GM18519 (cell line): Measurements from ENCODE around the gene GPT2.
"Not testable (repeated sequence)": the region's sequence is repeated elsewhere in the genome, so short reads cannot be mapped to it uniquely, and the experiment has no call there.

Experiments
- ATAC-seq: cut with Tn5 transposase; IDR thresholded peaks from one replicate; pipeline ENCODE4 v1.9.1; 2021; ENCODE audit warnings: mild to moderate bottlenecking, moderate library complexity; ENCODE audit not compliant: unreplicated experiment, low FRiP score

Gene GPT2

DNA sequence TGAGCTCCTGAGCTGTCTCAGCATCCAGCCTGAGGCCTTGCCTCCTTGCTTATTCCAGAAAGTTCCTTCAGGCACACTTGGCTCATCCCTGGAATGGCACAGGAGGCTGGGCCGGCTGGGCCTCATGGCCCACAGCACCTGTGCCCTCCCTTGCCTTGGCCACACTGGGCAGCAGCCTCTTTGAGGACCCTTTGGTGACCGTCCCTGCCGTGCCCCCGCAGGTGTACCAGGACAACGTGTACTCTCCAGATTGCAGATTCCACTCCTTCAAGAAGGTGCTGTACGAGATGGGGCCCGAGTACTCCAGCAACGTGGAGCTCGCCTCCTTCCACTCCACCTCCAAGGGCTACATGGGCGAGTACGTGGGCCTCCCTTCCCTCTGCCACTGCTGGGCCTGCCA is 34.2 kb downstream of the GPT2 start:
- no peak for ATAC-seq

DNA sequence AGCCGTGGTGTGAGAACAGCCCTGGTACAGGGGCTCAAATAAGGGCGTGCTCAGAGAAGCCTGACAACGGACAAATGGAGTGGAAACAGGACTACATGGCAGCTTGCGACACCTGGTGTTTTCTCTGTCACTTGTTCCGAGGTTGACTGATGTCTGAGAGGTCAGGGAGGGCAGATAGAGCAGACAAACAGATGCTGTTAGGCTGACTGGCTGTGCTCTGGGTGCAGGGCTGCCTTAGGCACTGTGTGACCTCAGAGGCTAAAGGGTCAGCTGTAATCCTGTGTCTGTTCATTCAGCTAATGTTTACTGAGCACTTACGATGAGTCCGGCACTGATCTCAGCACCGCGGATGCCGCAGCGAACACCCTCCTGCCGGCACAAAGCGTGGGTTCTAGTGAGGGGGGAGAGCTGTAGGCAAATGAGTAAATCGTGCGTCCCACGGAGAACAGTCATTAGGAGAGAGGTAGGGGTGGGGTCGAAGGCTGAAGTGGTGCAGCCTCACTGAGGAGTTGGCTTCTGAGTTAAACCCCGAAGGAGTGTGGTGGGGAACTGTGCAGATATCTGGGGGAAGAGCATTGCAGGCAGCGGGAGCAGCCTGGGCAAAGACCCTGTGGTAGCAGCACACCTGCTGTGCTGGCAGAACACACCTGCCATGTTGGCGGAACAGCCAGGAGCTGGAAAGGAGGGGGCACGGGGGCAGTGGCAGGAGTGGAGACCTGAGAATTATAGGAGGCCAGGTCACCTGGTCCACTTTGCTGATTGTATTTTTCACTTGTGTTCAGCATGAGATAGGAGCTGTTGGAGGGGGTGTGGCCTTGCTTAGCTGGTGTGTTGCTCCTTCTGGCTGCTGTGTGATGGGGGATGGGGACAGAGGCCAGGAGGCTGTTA is 35.0 kb downstream of the GPT2 start:
- ATAC-seq, result peak; percentile 80

DNA sequence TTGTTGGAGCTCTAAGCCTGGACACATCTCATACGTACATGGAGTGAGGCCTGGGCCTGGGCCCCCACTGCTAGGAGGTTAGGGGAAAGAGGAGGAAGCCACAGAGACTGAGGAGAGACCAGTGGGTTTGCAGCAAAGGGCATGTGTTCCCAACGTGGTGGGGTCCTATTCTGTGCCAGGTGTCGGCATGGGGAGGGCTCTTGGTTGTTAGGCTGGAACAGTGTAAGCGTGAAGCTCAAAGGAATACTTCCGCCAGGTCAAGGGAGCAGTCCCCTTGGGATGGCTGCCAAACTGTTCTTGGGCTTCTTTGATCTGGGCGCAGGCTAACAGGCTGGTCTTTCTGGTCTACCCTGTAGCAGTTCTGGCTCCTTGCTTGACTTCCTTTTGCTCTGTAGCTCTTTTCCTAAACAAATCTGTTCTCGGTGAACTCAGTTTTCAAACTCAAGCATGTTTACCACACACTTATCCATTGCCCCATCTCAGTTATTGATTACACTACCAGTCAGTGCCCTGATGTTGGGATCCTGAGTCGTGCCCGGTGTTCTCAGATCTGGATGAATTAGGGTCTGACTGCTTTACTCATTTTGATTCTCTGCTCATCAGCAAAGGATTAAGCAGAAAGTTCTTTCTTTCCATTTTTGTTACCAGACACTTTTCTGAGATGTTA is 36.4 kb downstream of the GPT2 start:
- ATAC-seq, result no peak

DNA sequence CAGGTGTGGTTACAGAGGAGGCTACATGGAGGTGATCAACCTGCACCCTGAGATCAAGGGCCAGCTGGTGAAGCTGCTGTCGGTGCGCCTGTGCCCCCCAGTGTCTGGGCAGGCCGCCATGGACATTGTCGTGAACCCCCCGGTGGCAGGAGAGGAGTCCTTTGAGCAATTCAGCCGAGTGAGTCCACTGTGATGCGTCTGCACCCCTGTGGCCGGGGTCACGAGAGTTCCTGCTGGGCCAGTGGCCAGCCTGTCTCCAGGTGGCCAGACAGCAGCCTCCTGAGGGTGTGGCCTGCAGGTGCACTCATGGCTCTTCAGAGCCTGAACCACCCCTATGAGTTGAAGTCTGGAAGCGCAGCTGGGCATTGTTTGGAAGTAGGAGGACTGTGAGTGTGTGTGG is 38.1 kb downstream of the GPT2 start:
- no peak for ATAC-seq

DNA sequence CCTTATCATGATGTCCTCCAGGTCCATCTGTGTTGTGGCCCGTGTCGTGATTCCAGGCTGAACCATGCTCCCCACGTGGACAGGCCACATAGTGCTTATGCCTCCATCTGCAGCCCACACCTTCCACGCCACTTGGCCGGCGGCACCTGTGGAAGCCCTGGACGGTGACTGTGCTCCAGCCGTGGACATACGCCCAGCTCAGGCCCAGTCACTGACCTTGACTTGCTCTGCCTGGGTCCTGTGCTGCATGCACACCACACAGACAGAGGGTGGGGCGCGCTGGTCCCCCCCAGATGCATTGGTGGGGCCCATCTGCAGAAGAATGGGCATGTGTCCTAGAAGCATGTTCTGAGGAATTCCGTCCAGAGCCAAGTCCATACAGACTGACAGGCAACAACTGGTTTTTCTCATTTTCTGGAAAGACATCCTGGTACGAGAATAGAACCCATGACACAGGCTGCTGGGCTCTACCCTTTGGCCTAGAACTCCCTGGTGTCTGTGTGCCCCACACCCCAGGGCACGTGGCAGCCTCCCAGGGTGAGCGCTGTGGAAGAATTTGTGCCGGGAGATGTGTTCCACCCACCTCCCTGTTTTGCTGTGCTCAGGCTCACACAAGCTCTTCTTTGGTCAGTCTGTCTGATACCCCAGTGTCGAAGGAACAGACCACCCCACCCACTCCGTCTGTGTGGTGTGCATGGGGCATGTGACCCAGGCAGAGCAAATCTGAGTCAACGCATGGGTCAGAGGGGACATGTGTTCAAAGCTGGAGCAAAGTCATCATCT is 39.5 kb downstream of the GPT2 start:
- no peak for ATAC-seq

DNA sequence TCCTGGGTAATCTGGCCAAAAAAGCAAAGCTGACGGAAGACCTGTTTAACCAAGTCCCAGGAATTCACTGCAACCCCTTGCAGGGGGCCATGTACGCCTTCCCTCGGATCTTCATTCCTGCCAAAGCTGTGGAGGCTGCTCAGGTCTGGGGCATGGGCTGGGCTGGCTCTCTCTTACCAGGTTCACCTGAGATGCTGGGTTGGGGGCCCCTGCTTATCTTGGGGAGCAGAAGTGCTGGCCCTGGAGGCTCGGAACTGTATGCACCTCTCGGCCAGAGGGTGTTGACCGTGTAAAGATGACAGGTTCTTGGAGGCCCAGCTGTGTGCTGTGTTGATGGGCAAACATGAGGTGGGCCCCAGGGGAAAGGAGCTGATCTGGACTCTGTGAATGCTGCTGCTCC is 40.2 kb downstream of the GPT2 start:
- no peak for ATAC-seq

DNA sequence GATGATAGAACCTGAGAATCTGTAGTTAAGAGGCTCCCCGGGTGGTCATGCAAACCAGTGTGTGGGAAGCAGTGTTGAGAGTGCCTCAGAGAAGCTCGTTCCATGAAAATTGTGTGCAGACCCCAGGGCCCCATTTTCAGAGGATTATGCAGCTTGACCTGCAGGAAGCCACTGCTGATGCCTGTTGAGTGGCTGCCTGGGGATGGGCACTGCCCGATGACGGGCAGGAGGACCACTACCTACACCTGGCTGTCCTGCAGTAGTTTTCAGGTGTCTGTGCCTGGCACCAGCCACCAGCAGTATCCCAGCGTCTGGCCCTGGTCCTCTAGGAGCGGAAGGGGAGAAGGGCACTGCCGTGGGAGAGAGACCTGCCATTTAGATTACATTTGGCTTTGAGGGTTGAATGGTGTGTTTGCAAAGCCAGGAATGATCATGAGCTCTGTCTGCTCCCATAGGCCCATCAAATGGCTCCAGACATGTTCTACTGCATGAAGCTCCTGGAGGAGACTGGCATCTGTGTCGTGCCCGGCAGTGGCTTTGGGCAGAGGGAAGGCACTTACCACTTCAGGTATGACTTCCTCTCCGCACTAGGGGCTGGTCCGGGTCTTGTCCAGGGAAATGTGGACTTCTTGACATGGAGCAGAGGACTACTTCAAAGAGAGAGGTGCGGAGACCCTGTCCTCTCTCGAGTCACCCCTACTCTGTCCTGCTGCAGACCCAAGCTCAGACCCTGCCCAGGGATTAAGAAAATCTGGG is 42.5 kb downstream of the GPT2 start:
- no peak for ATAC-seq

DNA sequence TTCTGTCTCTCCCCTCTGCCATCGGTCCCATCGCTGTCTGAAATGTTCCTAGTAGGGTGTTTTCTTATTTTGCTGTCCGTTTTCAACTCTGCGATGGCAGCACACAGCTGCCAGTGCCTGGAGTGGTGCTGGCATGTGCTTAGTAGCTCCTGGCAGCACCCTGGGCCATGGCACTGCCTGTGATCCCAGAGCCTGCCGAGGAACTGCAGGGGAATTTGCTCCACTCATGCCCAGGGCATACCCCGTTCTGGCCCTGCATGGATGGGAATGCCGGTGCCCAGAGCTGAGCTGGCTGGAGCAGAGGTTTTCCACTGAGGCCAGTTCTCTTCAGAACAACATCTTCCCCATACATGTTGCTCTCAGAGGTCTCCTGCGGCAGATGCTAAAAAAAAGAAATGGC is 43.1 kb downstream of the GPT2 start:
- no peak for ATAC-seq

DNA sequence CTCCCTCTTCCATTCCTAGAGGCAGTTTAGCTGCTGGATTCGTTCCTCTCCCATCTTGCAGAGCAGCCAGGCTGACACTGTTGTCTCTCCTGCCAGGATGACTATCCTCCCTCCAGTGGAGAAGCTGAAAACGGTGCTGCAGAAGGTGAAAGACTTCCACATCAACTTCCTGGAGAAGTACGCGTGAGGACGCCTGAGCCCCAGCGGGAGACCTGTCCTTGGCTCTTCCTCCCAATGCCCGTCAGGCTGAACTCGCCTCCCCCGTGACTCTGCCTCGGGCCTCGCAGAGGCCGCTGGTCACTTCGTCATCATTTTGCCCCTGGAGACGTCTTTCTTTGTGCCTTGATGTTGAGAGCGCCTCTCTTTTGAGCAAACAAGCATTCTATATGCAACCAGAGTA is 44.6 kb downstream of the GPT2 start:
- no peak for ATAC-seq

DNA sequence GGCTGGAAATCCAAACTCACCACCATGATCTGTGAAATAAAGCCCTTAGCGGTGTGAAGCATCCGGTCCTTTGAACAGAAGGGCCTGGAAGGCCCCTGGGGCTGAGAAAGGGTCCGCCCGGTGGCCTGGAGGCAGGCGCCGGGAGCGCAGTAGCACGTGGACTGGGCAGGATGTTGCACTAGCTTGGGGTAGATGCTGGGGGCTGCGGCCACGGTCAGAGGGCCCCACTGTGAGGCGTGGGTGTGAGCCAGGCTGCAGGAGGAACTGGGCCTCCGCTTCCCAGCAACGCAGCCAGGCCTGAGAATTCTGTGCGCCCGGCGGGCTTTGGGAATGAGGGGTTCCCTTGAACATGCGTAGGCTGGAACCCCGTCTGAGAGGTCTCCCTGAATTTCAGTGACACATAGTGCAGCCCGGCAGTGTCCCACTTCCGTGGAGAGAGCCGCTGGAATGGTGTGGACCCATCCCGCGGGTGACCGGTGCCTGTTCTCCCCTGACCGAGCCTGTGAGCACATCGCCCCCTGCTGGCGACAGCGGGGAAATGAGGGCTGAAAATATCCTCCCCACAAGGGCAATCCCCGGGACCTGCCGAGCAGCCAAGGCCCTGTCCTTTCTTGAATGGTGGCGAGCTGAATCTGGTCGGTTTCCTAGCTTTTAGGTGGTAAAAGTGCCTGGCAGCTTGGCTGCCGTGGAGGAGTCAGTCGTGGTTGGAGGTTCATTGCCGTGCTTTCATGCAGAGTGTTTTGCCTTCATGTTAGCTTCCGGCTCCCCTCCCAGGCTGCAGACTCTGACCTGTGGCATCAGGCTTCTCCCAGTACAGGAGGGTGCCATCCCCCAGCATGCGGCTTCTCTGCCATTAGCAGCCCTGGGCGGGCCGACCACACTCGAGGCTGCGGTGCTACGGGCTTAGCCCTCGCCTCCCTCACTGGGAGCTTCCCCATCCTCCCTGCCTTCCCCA is 45.5 kb downstream of the GPT2 start:
- ATAC-seq, result no peak

DNA sequence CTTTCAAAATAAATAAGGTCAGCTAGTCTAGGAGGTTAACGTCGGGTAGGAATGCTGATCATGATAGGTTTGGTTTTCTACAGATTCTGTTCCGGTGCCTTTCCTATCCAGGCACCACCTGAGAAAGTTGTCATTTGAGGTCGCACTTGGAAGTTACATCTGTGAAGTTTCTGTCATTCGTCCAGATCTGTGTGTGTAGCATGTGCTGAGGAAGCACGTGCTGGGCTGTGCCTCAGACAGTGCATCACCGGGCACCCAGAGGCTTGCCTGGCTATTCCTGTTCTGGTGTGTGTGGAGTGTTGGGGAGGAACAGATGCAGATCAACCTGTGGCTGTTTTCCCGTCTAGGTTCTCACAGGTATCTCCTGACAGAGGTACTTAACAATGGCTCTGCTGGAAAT is 46.7 kb downstream of the GPT2 start:
- ATAC-seq, result no peak

DNA sequence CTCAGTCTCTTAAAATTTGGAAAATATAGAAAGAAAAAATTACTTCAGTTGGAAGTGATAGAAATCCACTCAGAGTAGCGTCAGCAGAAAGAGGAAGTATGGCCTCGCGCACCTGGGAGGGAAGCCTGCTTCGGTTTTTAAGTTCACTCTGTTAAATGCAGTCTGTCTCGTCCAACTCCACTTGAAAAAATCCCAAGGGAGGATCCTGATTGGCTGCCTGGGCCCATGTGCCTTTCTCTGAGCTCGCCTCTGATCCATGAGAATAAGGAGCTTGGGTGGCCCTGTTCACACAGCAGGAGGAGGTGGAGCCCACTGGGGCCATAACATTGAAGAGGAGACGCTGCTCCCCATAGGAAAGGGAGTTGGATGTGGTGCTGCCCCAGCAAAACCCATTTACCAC is 48.6 kb downstream of the GPT2 start:
- no peak for ATAC-seq

DNA sequence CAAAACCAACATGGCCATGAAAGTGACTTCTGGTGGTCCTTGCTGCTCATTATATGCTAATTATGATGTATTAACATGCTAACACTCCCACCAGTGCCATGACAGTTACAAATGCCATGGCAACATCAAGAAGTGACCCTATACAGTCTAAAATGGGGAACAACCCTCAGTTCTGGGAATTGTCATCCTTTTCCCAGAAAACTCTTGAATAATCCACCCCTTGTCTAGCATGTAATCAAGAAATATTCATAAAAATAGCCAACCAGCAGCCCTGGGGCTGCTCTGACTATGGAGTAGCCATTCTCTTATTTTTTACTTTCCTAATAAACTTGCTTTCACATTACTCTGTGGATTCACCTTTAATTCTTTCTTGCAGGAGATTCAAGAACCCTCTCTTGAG is 53.4 kb downstream of the GPT2 start:
- ATAC-seq, result no peak

DNA sequence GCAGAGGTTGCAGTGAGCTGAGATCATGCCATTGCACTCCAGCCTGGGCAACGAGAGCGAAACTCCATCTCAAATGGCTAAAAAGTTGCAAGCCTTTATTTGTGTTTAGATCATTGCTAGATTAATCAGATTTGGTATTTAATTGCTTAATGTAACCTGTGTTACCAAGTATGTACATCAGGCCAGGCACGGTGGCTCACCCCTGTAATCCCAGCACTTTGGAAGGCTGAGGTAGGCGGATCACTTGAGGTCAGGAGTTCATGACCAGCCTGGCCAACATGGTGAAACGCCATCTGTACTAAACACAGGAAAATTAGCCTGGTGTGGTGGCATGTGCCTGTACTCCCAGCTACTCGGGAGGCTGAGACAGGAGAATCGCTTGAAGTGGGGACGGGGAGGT is 60.6 kb downstream of the GPT2 start:
- ATAC-seq, result not testable (repeated sequence)

DNA sequence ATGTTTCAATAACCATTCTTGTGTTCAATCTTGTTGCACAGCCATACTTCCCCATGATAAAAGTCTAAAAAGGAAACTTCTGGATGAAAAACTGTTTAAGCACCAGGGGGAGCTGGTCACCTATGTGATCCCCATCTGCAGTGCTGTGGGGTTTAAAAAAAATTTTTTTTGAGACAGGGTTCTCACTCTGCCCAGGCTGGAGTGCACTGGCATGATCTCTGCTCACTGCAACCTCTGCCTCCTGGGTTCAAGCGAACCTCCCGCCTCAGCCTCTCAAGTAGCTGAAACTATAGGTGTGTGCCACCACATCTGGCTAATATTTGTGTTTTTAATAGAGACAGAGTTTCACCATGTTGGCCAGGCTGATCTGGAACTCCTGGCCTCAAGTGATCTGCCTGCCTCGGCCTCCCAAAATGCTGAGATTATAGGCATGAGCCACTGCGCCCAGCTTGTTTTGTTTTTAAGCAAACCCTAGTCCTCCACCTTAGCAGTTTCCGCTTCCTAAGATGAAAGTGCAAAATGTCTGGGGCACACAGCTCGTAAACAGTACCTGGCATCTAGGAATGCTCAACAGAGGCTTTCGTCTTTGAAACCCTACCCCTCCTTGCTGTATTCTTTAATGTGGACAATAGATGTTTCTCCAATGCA is 63.9 kb downstream of the GPT2 start:
- ATAC-seq, result peak; percentile 67

DNA sequence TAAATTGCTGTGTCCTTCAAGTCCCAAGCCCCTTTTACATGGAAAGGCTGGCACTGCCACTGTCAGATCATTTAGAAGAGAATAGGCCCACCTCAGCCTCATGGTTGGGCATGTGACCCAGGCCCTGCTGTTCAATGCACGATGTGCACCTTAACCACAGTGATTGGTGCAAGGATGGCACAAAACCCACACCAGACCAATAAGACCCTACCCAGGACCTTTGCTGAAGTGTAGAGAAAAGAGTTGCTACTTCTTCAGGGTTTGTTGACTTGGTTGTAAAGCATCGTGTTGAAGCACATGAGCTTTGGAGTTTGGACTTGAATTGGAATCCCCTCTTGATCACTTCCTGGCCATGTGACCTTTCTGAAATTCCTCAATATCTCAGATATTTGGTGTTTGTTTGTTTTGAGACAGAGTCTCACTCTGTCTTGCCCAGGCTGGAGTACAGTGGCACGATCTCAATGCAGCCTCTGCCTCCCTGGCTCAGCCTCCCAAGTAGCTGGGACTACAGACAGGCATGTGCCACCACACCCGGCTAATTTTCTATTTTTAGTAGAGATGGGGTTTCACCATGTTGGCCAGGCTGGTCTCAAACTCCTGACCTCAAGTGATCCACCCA is 64.5 kb downstream of the GPT2 start:
- no peak for ATAC-seq

DNA sequence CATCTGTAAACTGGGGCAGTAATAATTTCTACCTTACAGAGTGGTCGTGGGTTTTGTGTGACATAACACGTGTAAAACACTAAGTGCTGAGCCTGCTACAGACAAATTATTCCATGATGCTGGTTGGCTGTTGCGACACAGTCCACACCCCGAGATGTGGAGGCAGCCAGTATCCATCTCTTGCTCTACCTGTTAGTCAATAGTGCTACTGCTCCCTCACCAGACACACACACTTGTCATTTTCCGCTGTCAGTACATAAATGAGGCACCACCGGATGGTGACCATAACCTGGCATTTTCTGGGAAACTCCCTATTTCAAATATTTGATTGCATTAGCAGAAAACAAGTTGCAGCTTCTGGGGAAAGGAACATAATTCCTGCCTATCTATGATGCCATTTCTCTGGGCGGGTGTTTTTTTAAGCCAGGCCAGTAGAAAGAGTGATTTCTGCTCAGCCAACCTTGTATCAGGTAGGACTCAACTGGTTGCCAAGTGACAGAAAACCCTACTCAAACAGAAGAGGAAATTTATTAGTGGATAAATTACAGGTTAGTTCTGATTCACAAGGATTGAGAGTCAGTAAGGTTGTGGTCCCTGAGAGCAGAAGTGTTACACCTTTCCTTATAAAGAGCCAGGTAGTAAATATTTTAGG is 65.2 kb downstream of the GPT2 start:
- ATAC-seq, result no peak

DNA sequence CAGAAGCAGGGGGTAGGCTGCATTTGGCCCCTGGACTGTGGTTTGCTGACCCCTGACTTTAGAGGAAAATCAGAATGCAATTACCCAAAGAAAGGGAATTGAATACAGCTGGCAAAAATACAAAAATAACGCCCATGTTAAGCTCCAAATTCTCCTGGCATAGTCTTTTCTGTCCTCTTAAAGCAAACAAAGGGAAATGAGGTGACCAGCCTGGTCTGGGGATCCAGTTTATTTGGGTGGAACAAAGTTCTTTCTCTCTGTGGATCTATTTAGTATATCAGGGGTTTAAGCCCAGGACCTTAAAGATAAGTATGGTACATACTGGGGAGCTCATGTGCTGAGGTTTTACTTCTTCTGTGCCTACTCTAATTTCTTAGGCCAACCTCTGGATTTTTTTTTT is 65.8 kb downstream of the GPT2 start:
- ATAC-seq, result no peak
